Activated CD4-positive, alpha-beta T cell treated with anti-CD3 and anti-CD28 coated beads for 36 hours (primary cell): Measurements from ENCODE around the gene ZNF574. TPM values are rescaled to one million over a fixed set of nuclear protein-coding genes. Genes with fewer than 3 reads are reported as not detected.
"Not testable (repeated sequence)": the region's sequence is repeated elsewhere in the genome, so short reads cannot be mapped to it uniquely, and the experiment has no call there.

Experiments
- ATAC-seq: fragments of 200-7000 bp; cut with Tn5 transposase; one replicate; pipeline ENCODE4 v1.10.0; 2021; ENCODE audit warnings: mild to moderate bottlenecking, moderate library complexity
- CTCF ChIA-PET: fragments of 350-600 bp; sonication (Branson Sonifier 250); formaldehyde crosslinking; loops from one replicate; lab custom pipeline; 2021; ENCODE audit warnings: antibody characterized with exemption; lab: Charles Lee
- POLR2A ChIA-PET: fragments of 350-600 bp; sonication (Branson Sonifier 250); formaldehyde crosslinking; loops from one replicate; lab custom pipeline; 2021; ENCODE audit warnings: antibody characterized with exemption, inconsistent platforms; lab: Charles Lee
- DNase-seq: peaks from one replicate; pipeline ENCODE4 v3.0.0-alpha.2; 2020
- H3K27ac Mint-ChIP-seq: one replicate; pipeline ENCODE4 v1.8.0; 2021; ENCODE audit warnings: mixed read lengths
- H3K27me3 Mint-ChIP-seq: one replicate; pipeline ENCODE4 v1.8.0; 2021; ENCODE audit warnings: mixed read lengths
- H3K36me3 Mint-ChIP-seq: one replicate; pipeline ENCODE4 v1.8.0; 2021; ENCODE audit warnings: low read depth, mixed read lengths
- H3K4me1 Mint-ChIP-seq: one replicate; pipeline ENCODE4 v1.8.0; 2021; ENCODE audit warnings: mixed read lengths
- H3K4me3 Mint-ChIP-seq: one replicate; pipeline ENCODE4 v1.8.0; 2021; ENCODE audit warnings: mild to moderate bottlenecking, moderate library complexity, mixed read lengths
- H3K9me3 Mint-ChIP-seq: one replicate; pipeline ENCODE4 v1.8.0; 2021; ENCODE audit warnings: low read depth, mixed read lengths
- intact Hi-C, 2 experiments: fragments of 100-400 bp; cut with DNase I in 1 of 2; cut with micrococcal nuclease in 1 of 2; formaldehyde crosslinking; loops; one replicate each; pipeline versions ENCODE4 v1.14.2 to v1.15.1; 2022 to 2024; cut with DNase I, micrococcal nuclease
- total RNA-seq, 2 experiments: library from RNA; stranded (reverse); gene quantifications; one replicate each; pipeline ENCODE4 v1.2.3, GENCODE V29; 2021

Gene ZNF574, protein sequence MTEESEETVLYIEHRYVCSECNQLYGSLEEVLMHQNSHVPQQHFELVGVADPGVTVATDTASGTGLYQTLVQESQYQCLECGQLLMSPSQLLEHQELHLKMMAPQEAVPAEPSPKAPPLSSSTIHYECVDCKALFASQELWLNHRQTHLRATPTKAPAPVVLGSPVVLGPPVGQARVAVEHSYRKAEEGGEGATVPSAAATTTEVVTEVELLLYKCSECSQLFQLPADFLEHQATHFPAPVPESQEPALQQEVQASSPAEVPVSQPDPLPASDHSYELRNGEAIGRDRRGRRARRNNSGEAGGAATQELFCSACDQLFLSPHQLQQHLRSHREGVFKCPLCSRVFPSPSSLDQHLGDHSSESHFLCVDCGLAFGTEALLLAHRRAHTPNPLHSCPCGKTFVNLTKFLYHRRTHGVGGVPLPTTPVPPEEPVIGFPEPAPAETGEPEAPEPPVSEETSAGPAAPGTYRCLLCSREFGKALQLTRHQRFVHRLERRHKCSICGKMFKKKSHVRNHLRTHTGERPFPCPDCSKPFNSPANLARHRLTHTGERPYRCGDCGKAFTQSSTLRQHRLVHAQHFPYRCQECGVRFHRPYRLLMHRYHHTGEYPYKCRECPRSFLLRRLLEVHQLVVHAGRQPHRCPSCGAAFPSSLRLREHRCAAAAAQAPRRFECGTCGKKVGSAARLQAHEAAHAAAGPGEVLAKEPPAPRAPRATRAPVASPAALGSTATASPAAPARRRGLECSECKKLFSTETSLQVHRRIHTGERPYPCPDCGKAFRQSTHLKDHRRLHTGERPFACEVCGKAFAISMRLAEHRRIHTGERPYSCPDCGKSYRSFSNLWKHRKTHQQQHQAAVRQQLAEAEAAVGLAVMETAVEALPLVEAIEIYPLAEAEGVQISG
- total RNA-seq, result 10 to 100 TPM; 10.7 to 14.8 TPM

DNA sequence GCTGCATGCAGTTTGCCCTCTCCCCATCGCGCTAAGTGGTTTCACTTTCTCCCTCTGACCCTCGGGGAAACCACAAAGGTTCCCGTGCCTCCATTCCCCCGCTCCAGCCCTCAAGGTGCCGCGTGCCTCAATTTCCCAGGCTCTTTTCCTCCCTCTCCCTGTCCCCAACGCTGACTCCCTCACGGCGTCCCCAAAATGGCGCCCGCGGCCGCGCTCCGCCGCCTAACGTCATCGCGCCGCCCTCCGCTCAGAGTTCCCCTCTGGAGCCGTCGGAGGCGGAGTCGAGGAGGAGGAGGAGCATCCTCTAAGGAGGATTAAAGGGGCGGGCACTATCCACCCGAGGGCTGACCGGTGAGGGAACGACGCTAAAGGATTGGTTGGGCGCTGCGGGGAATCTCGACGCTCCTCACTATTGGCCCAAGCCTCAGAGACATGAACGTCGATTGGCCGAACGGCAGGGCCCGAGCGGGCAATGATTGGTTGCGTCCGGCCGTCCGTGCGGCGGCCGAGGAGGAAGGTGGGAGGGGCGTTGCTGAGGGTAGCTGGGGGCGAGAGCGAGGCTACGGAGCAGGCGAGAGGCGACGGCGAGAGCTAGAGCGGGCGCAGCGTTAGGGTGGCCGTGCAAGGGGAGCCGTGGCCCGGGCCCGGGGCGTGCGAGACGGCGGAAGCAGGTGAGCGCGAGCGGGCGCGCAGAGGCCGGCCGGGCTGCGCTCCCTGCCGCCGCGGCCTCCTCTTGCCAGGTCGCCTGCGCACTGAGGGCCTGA lies at the start of gene ZNF574:
Gene ZNF574, plus strand, starts transcription at position 551 of the 764 bp plus-strand sequence. CDS start 2,441 bp downstream, outside the sequence.
- peaks cover 17% of the 10 kb centered on the region for H3K36me3 Mint-ChIP-seq
- CTCF ChIA-PET, result interaction anchor here (0.5 to 1.0 kb wide), 5 partner anchors 21 to 544 kb away, joined by 3 read pairs; no protein-coding TSS in a partner anchor
- peaks cover 27% of the 10 kb centered on the region for H3K4me1 Mint-ChIP-seq
- peak within 1 kb of the TSS; percentile 89 for H3K4me3 Mint-ChIP-seq
- ATAC-seq (peak; percentile 99), DNase-seq (peak; percentile 99)
- peak within 1 kb of the TSS; percentile 99 for H3K27ac Mint-ChIP-seq
- no peaks in the 10 kb centered on the region for H3K9me3 Mint-ChIP-seq
- POLR2A ChIA-PET, result interaction anchor here (0.7 to 1.0 kb wide), 2 partner anchors 41 to 216 kb away, joined by 3 to 5 read pairs; partner anchors contain the start of gene RPS19
- intact Hi-C loops, result loop anchor here (1.0 to 5.0 kb wide), 18 partner anchors 24 to 1692 kb away; partner anchors contain the start of genes DEDD2 (in 2 of the 2), GSK3A (in 1 of the 2), HNRNPUL1 (in 1 of the 2) and MEGF8 (in 1 of the 2)
- H3K27me3 Mint-ChIP-seq, result no peaks in the 10 kb centered on the region

- Mint-ChIP-seq H3K27ac (no peak overlapping the region), H3K9me3 (no peaks in the 10 kb centered on the region), H3K4me3 (no peak overlapping the region), H3K36me3 (no peaks in the 10 kb centered on the region), H3K27me3 (peaks cover 2% of the 10 kb centered on the region), H3K4me1 (no peaks in the 10 kb centered on the region)
- no peak for ATAC-seq
- intact Hi-C loops, result no loop called here
- peak; percentile 67 for DNase-seq
- ChIA-PET POLR2A (no interaction called here), CTCF (interaction anchor here (0.6 to 2.3 kb wide), 12 partner anchors 11 to 431 kb away, joined by 3 to 23 read pairs (median 4); no protein-coding TSS in a partner anchor)
Measured at GRCh38 chr19:42028304-42029216, 47.4 kb upstream of the ZNF574 start.

DNA sequence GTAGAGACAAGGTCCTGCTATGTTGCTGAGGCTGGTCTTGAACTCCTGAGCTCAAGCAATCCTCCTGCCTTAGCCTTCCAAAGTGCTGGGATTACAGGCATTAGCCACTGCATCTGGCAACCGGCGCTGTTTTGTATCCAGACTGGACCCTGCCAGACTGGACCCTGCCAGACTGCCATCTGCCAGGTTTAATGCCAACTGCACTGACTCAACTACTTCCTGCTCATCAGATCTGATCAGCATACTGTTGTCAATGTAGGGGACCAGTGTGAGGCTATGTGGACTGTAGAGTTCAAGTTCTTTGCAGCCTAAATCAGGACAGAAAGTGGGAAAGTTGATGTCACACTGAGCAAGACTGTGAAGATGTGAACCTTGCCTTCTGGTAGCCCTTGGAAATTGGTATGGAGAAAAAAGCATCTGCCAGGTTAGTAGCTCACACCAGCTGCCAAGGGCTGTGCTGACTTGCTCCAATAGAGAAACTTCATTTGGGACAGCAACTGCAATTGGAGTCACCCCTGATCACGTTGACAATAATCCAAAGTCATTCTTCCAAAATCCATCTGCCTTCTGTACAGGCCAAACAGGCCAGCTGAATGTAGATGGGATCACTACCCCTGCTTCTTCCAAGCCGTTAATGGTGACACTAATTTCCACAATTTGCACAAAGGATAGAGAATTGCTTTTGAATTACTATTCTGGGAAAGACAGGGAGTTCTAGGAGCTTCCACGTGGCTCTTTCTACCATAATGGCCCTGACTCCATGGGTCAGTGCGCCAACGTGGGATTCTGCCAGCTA lies 45.1 kb upstream of the ZNF574 start:
- intact Hi-C loops, result loop anchor here in 1 of 2 experiments (5.0 kb wide), 2 partner anchors 34 to 74 kb away; partner anchors contain the start of gene RABAC1
- no peak overlapping the region for H3K27ac Mint-ChIP-seq
- POLR2A ChIA-PET, result interaction anchor here (0.5 kb wide), 1 partner anchor 39 kb away, joined by 3 read pairs; no protein-coding TSS in a partner anchor
- H3K27me3 Mint-ChIP-seq, result peaks cover 2% of the 10 kb centered on the region
- H3K4me1 Mint-ChIP-seq, result no peaks in the 10 kb centered on the region
- no peak for DNase-seq
- CTCF ChIA-PET, result interaction anchor here (1.0 to 1.8 kb wide), 2 partner anchors 10 to 40 kb away, joined by 3 to 4 read pairs; no protein-coding TSS in a partner anchor
- H3K36me3 Mint-ChIP-seq, result no peaks in the 10 kb centered on the region
- H3K9me3 Mint-ChIP-seq, result no peaks in the 10 kb centered on the region
- ATAC-seq, result no peak
- H3K4me3 Mint-ChIP-seq, result no peak overlapping the region

- Mint-ChIP-seq H3K27ac (no peak overlapping the region), H3K27me3 (peaks cover 2% of the 10 kb centered on the region), H3K4me1 (no peaks in the 10 kb centered on the region), H3K36me3 (no peaks in the 10 kb centered on the region), H3K4me3 (no peak overlapping the region), H3K9me3 (no peaks in the 10 kb centered on the region)
- ChIA-PET CTCF (interaction anchor here (1.8 kb wide), 1 partner anchor 39 kb away, joined by 3 read pairs; no protein-coding TSS in a partner anchor), POLR2A (no interaction called here)
- no peak for DNase-seq
- no peak for ATAC-seq
- intact Hi-C loops, result loop anchor here in 1 of 2 experiments (5.0 kb wide), 2 partner anchors 35 to 75 kb away; partner anchors contain the start of gene RABAC1
Measured at GRCh38 chr19:42032431-42032830, 43.5 kb upstream of the ZNF574 start.

GRCh38 chr19:42033413-42033812 lies 42.6 kb upstream of the ZNF574 start:
- POLR2A ChIA-PET, result no interaction called here
- CTCF ChIA-PET, result interaction anchor here (2.4 kb wide), 1 partner anchor 18 kb away, joined by 20 read pairs; no protein-coding TSS in a partner anchor
- DNase-seq (no peak), ATAC-seq (no peak)
- Mint-ChIP-seq H3K4me3 (no peak overlapping the region), H3K9me3 (no peaks in the 10 kb centered on the region), H3K36me3 (no peaks in the 10 kb centered on the region), H3K27ac (no peak overlapping the region), H3K4me1 (no peaks in the 10 kb centered on the region), H3K27me3 (peaks cover 2% of the 10 kb centered on the region)
- intact Hi-C loops, result loop anchor here in 1 of 2 experiments (5.0 kb wide), 2 partner anchors 36 to 76 kb away; partner anchors contain the start of gene RABAC1

GRCh38 chr19:42034640-42035391 lies 41.1 kb upstream of the ZNF574 start:
- H3K4me1 Mint-ChIP-seq, H3K9me3 Mint-ChIP-seq, H3K4me3 Mint-ChIP-seq, H3K27me3 Mint-ChIP-seq, H3K36me3 Mint-ChIP-seq, H3K27ac Mint-ChIP-seq: not testable (repeated sequence)
- CTCF ChIA-PET, result interaction anchor here (0.6 to 2.4 kb wide), 22 partner anchors 9 to 381 kb away, joined by 3 to 20 read pairs (median 4); partner anchors contain the start of gene RABAC1
- ATAC-seq (peak; percentile 99), DNase-seq (peak; percentile 84)
- POLR2A ChIA-PET, result interaction anchor here (0.6 to 0.8 kb wide), 3 partner anchors 17 to 159 kb away, joined by 3 to 7 read pairs (median 4); partner anchors contain the start of gene ZNF574
- intact Hi-C loops, result loop anchor here (1.0 to 5.0 kb wide), 6 partner anchors 16 to 78 kb away; partner anchors contain the start of gene RABAC1 (in 2 of the 2)

DNA sequence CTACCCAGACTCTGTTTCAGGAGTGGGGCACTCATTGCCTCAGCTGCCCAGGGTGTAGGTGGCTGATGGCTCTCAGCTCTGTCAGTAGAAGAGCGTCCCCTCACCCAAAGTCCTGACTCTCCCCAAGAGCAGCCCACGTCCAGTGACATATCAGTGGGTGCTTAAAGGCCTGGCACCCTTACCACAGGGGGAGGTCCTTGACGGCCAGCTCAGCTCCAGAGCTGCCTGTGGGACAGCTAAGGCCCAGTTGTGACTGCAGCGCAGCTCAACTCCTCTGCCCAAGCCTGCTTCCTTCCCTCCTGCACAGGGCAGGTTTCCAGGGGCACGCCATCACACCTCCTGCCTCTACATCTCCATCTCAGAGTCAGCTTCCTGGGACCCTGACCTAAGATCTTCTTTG lies 38.3 kb upstream of the ZNF574 start:
- ATAC-seq, result no peak
- Mint-ChIP-seq H3K27ac (no peak overlapping the region), H3K9me3 (no peaks in the 10 kb centered on the region), H3K27me3 (peaks cover 2% of the 10 kb centered on the region), H3K36me3 (no peaks in the 10 kb centered on the region), H3K4me3 (no peak overlapping the region), H3K4me1 (no peaks in the 10 kb centered on the region)
- no peak for DNase-seq
- intact Hi-C loops, result no loop called here
- CTCF ChIA-PET, result interaction anchor here (4.8 kb wide), 1 partner anchor 9 kb away, joined by 23 read pairs; no protein-coding TSS in a partner anchor
- POLR2A ChIA-PET, result no interaction called here

GRCh38 chr19:42038666-42039065 lies 37.3 kb upstream of the ZNF574 start:
- Mint-ChIP-seq H3K4me1 (no peaks in the 10 kb centered on the region), H3K9me3 (no peaks in the 10 kb centered on the region), H3K4me3 (no peak overlapping the region), H3K27me3 (no peaks in the 10 kb centered on the region), H3K36me3 (no peaks in the 10 kb centered on the region), H3K27ac (no peak overlapping the region)
- intact Hi-C loops, result no loop called here
- POLR2A ChIA-PET, result no interaction called here
- CTCF ChIA-PET, result interaction anchor here (0.9 to 4.8 kb wide), 2 partner anchors 11 to 214 kb away, joined by 3 to 23 read pairs; no protein-coding TSS in a partner anchor
- no peak for DNase-seq
- no peak for ATAC-seq
